ENCODE results near the gene IL25. TPM values are rescaled to one million over a fixed set of nuclear protein-coding genes. Genes with fewer than 3 reads are reported as not detected.

IL25 gene
- total and polyA plus RNA-seq, 2 of the 8 experiments (the other 6 are each of a cell fraction or from before 2014, with no cell fraction given): not detected

DNA sequence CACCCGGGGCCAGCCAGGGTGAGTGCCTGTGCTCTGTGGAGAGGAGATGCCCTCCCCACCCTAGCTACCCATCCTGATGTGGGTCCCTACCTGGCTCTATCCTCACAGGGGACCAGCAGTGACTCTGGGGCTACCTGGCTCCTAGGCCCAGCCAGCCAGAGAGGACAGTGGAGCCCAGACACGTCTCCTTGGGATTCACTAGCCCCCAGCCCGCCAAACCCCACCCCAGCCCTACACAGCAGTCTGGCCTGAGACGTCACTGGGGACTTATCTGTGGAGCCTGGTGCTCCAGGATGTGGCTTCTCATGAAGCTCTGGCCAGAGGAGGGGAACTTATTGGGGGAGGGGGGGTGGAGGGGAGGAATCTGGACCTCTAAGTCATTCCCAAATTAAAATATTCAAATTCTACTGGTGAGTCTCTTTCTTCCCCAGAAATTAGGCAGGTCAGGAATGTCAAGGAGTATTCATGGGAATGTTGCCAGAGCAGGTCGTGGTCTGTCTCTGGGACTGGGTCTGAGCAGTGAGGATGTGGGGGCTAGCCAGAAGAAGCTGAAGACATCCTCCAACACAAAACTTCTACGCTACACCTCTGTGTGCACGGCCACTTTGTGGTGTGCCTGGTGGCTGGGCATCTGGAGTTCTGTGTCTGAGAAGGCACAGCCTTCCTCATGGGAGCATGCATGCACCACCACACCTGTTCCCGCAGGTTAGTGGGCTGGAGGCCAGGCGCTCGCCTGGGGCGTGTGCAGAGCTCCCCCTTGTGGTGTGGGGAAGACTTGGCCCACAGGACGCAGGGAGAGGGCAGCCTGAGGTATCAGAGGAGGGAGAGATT lies 7.0 kb downstream of the IL25 start:
- Histone ChIP-seq H3K23me2 (ENCODE audit: low read depth, low read length) (no peaks in the 10 kb centered on the region), H2BK120ac (replicated peaks; ENCODE audit: low read depth, low read length) (no peak overlapping the region), H3K79me2 (ENCODE audit: control insufficient read depth in 1 of 2, insufficient read depth in 2 of 2, low read length in 2 of 2) (no peaks in the 10 kb centered on the region), H3K9me3 (ENCODE audit: insufficient read depth in 2 of 2, low read depth in 1 of 2, low read length in 1 of 2) (no peaks in the 10 kb centered on the region), H4K91ac (replicated peaks; ENCODE audit: insufficient read length, low read length) (no peak overlapping the region), H3K79me1 (ENCODE audit: low read depth, low read length) (no peaks in the 10 kb centered on the region), H3K18ac (ENCODE audit: extremely low read depth, low read length) (no peak overlapping the region; the same call in 1 of the 2 replicates), H2BK5ac (ENCODE audit: low read depth, low read length) (no peak overlapping the region), H2BK20ac (ENCODE audit: low read length) (no peak overlapping the region), H3K4me3 (ENCODE audit: extremely low read depth in 1 of 4, insufficient read depth in 2 of 4, low read depth in 3 of 4, low read length in 4 of 4) (no peak overlapping the region), H3K36me3 (ENCODE audit: control insufficient read depth in 2 of 4, insufficient read depth in 4 of 4, low read length in 3 of 4) (no peaks in the 10 kb centered on the region), H2AK5ac (ENCODE audit: low read depth, low read length) (no peak overlapping the region), H2BK12ac (ENCODE audit: low read depth, low read length) (no peak overlapping the region), H2AFZ (ENCODE audit: low read length) (no peak overlapping the region), H2BK15ac (ENCODE audit: low read length) (no peak overlapping the region), H3K14ac (ENCODE audit: insufficient read length) (no peak overlapping the region), H3K4me2 (ENCODE audit: insufficient read depth in 1 of 2, low read depth in 2 of 2, low read length in 2 of 2) (no peak overlapping the region), H3K56ac (replicated peaks; ENCODE audit: insufficient read length, low read depth, low read length) (no peak overlapping the region), H3K9ac (replicated peaks in 1 of 4; ENCODE audit: extremely low read depth in 1 of 4, low read depth in 3 of 4, low read length in 3 of 4) (no peak overlapping the region), H4K8ac (ENCODE audit: extremely low read depth, insufficient read depth, low read length) (no peak overlapping the region), H3K27me3 (replicated peaks in 1 of 4; ENCODE audit: control insufficient read depth in 3 of 4, extremely low read depth in 1 of 4, insufficient read depth in 3 of 4, low read length in 3 of 4) (peaks cover 0 to 23% (median 11%) of the 10 kb centered on the region in 4 experiments; a peak in 6 of 7 replicates), H3K23ac (ENCODE audit: insufficient read length) (no peak overlapping the region), H4K5ac (ENCODE audit: insufficient read length, low read depth, low read length) (no peak overlapping the region), H3K27ac (ENCODE audit: low read depth, low read length) (no peak overlapping the region), H3K4ac (replicated peaks; ENCODE audit: insufficient read length, low read depth, low read length) (no peak overlapping the region), H4K20me1 (replicated peaks in 1 of 2; ENCODE audit: control insufficient read depth in 1 of 2, insufficient read depth in 2 of 2, low read length in 2 of 2) (no peaks in the 10 kb centered on the region), H3K4me1 (replicated peaks in 1 of 4; ENCODE audit: control insufficient read depth in 3 of 4, insufficient read depth in 4 of 4, low read length in 3 of 4) (peaks cover 0 to 12% (median 4%) of the 10 kb centered on the region in 4 experiments; a peak in 3 of 7 replicates)
- POLR2A ChIA-PET (ENCODE audit: partially characterized antibody): interaction anchor here (0.7 to 1.8 kb wide), 4 partner anchors 9 to 58 kb away, joined by 3 to 8 read pairs (median 6); partner anchors contain the start of genes PABPN1 and SLC22A17
- FAIRE-seq: peak; percentile 39
- WGBS, 2 experiments (ENCODE audit: extremely low coverage in 1 of 2, insufficient coverage in 1 of 2, insufficient read length in 1 of 2, insufficient replicate concordance in 2 of 2, low coverage in 1 of 2, low lambda C conversion rate in 2 of 2, missing lambda C conversion rate in 1 of 2): 42% methylated on average over 12 of the region's 12 CpGs; no CpG with 5 or more reads in 1 of the 2 experiments
- CTCF ChIA-PET (ENCODE audit: partially characterized antibody): interaction anchor here (0.7 to 15.0 kb wide), 68 partner anchors 9 to 393 kb away, joined by 3 to 333 read pairs (median 6); partner anchors contain the start of genes BCL2L2, EFS, HOMEZ and MYH7
- peak in 1 of 2 experiments; percentile 81 for DNase-seq (ENCODE audit: low read depth in 1 of 2, low spot score in 2 of 2)
- TF ChIP-seq, protein P1, sequence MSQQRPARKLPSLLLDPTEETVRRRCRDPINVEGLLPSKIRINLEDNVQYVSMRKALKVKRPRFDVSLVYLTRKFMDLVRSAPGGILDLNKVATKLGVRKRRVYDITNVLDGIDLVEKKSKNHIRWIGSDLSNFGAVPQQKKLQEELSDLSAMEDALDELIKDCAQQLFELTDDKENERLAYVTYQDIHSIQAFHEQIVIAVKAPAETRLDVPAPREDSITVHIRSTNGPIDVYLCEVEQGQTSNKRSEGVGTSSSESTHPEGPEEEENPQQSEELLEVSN (IDR thresholded peaks at IDR 0.05): no peak
- no peak for TF ChIP-seq SP4 (IDR thresholded peaks at IDR 0.05; ENCODE audit: low read length)
- TF ChIP-seq EZH2 (IDR thresholded peaks at IDR 0.05; ENCODE audit: low read depth, low read length, severe bottlenecking): no peak
- peak; percentile 52; the same call in 1 of the 2 replicates for TF ChIP-seq SUZ12 (IDR thresholded peaks at IDR 0.05; ENCODE audit: low read length)
- TF ChIP-seq SIX5 (IDR thresholded peaks at IDR 0.05; ENCODE audit: low read depth, low read length): no peak
- TF ChIP-seq HDAC2 (IDR thresholded peaks at IDR 0.05; ENCODE audit: borderline replicate concordance in 1 of 2, low read depth in 2 of 2, low read length in 2 of 2): peak; percentile 77 to 91; a peak in 3 of 4 replicates
- TF ChIP-seq, protein P2, sequence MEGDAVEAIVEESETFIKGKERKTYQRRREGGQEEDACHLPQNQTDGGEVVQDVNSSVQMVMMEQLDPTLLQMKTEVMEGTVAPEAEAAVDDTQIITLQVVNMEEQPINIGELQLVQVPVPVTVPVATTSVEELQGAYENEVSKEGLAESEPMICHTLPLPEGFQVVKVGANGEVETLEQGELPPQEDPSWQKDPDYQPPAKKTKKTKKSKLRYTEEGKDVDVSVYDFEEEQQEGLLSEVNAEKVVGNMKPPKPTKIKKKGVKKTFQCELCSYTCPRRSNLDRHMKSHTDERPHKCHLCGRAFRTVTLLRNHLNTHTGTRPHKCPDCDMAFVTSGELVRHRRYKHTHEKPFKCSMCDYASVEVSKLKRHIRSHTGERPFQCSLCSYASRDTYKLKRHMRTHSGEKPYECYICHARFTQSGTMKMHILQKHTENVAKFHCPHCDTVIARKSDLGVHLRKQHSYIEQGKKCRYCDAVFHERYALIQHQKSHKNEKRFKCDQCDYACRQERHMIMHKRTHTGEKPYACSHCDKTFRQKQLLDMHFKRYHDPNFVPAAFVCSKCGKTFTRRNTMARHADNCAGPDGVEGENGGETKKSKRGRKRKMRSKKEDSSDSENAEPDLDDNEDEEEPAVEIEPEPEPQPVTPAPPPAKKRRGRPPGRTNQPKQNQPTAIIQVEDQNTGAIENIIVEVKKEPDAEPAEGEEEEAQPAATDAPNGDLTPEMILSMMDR (IDR thresholded peaks at IDR 0.05; ENCODE audit: control extremely low read depth in 1 of 3, insufficient read depth in 1 of 3, low read depth in 1 of 3, low read length in 3 of 3): peak; percentile 92 to 97 (median 95)

Measured in H1 (cell line).